Memory B cell (primary cell): ENCODE measurements around the gene NKAP.
"Not testable (repeated sequence)": the region's sequence is repeated elsewhere in the genome, so short reads cannot be mapped to it uniquely, and the experiment has no call there.

Experiments
- ATAC-seq: fragments of 150-1000 bp; cut with Tn5 transposase; 2 replicates; pipeline ENCODE4 v1.10.0; 2021; ENCODE audit warnings: low read depth, mild to moderate bottlenecking, moderate library complexity
- DNase-seq, 2 donors: peaks; one replicate each; pipeline ENCODE4 v3.0.0; 2022; ENCODE audit warnings: low spot score in 2 of 2
- H3K27ac Mint-ChIP-seq: one replicate; pipeline ENCODE4 v1.8.0; 2022; ENCODE audit warnings: mild to moderate bottlenecking, moderate library complexity, mixed read lengths
- H3K27me3 Mint-ChIP-seq: one replicate; pipeline ENCODE4 v1.8.0; 2022; ENCODE audit warnings: mixed read lengths
- H3K36me3 Mint-ChIP-seq: one replicate; pipeline ENCODE4 v1.8.0; 2022; ENCODE audit warnings: mild to moderate bottlenecking, mixed read lengths
- H3K4me1 Mint-ChIP-seq: one replicate; pipeline ENCODE4 v1.8.0; 2022; ENCODE audit warnings: mixed read lengths
- H3K4me3 Mint-ChIP-seq: one replicate; pipeline ENCODE4 v1.8.0; 2022; ENCODE audit warnings: mild to moderate bottlenecking, moderate library complexity, mixed read lengths
- H3K9me3 Mint-ChIP-seq: one replicate; pipeline ENCODE4 v1.8.0; 2022; ENCODE audit warnings: mixed read lengths

The NKAP gene

DNA sequence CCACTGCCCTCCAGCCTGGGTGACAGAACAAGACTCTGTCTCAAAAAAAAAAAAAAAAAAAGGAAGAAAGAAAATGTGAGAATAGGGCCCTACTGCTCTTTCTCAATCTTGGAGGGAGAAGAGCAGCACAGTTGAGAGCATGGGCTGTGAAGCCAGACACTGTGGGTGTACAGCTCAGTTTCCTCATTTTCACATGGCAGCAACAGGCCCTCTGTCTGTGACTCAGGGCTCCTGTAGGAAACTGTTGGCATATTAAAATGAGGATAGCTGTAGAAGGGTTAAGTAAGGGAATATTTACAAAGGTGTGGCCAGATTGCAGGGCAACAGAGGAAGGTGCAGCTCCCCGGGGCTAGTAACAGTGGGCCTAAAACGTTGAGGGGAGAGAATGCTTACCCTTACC, 44.4 kb downstream of the NKAP start:
- Mint-ChIP-seq H3K4me3 (no peak overlapping the region), H3K27ac (no peak overlapping the region), H3K27me3 (no peaks in the 10 kb centered on the region), H3K4me1 (no peaks in the 10 kb centered on the region), H3K36me3 (no peaks in the 10 kb centered on the region), H3K9me3 (no peaks in the 10 kb centered on the region)
- ATAC-seq (no peak), DNase-seq (no peak)

DNA sequence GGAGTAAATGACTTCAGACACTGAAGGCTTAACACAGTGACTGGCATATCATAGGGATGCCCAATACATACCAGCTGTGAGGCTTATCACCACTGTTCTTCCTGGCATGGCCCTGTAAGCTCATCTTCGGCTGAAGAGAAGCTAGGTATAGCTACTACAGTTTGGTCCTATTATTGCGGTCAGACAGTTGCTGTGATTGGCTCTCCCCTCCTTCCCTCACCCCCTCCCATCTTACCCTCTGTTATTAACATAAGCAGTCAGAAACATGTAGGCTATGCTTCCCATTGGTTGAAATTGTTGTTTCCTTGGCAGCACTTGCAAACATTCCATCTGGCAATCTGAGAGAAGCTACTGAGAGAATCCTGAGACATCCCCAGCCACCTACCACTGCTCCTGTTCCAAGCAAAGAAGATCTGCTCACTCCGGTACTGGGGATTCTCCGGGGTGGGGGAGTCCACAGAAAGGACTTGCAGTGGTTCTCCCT, 47.7 kb downstream of the NKAP start, which contains the start of gene AKAP14:
Gene AKAP14 (plus strand): TSS at position 51 of the 484 bp plus-strand sequence. CDS start 7,331 bp downstream, outside the sequence.
- Mint-ChIP-seq H3K36me3 (no peaks in the 10 kb centered on the region), H3K9me3 (no peaks in the 10 kb centered on the region), H3K4me3 (no peak within 1 kb of the TSS), H3K4me1 (no peaks in the 10 kb centered on the region), H3K27ac (no peak within 1 kb of the TSS), H3K27me3 (no peaks in the 10 kb centered on the region)
- DNase-seq (no peak), ATAC-seq (no peak)

DNA sequence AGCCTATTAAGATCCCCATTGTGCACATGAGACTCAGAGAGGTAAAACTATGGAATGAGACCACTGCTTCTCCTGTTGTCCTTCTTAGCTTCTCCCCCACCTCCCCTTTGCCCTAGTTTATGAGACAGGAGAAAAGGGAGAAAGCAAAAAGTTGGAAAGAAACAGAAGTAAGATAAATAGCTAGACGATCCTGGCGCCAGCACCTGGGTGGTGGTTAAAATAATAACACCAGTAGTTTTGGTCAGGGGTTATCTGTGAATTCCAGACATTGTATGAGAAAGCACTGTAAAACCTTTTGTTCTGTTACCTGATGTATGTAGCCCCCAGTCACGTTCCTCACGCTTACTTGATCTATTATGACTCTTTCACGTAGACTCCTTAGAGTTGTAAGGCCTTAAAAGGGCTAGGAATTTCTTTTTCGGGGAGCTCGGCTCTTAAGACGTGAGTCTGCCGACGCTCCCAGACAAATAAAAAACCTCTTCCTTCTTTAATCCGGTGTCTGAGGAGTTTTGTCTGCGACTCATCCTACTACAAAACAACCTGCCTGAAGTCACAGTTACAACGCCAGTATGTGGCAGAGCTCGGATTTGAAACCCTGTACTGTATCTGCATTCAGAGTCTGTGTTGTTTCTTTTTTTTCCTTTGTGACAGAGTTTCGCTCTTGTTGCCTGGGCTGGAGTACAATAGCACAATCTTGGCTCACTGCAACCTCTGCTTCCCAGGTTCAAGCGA, 51.4 kb downstream of the NKAP start:
- H3K36me3 Mint-ChIP-seq, H3K27me3 Mint-ChIP-seq, ATAC-seq, DNase-seq, H3K9me3 Mint-ChIP-seq, H3K4me3 Mint-ChIP-seq, H3K27ac Mint-ChIP-seq, H3K4me1 Mint-ChIP-seq: not testable (repeated sequence)

DNA sequence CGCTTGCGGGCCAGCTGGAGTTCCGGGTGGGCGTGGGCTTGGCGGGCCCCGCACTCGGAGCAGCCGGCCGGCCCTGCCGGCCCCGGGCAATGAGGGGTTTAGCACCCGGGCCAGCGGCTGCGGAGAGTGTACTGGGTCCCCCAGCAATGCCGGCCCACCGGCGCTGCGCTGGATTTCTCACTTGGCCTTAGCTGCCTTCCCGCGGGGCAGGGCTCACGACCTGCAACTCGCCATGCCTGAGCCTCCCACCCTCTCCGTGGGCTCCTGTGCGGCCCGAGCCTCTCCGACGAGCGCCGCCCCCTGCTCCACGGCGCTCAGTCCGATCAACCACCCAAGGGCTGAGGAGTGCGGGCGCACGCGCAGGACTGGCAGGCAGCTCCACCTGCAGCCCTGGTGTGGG, 52.9 kb downstream of the NKAP start:
- not testable (repeated sequence) for H3K9me3 Mint-ChIP-seq, H3K27ac Mint-ChIP-seq, H3K27me3 Mint-ChIP-seq, H3K4me1 Mint-ChIP-seq, H3K4me3 Mint-ChIP-seq, H3K36me3 Mint-ChIP-seq, ATAC-seq, DNase-seq

DNA sequence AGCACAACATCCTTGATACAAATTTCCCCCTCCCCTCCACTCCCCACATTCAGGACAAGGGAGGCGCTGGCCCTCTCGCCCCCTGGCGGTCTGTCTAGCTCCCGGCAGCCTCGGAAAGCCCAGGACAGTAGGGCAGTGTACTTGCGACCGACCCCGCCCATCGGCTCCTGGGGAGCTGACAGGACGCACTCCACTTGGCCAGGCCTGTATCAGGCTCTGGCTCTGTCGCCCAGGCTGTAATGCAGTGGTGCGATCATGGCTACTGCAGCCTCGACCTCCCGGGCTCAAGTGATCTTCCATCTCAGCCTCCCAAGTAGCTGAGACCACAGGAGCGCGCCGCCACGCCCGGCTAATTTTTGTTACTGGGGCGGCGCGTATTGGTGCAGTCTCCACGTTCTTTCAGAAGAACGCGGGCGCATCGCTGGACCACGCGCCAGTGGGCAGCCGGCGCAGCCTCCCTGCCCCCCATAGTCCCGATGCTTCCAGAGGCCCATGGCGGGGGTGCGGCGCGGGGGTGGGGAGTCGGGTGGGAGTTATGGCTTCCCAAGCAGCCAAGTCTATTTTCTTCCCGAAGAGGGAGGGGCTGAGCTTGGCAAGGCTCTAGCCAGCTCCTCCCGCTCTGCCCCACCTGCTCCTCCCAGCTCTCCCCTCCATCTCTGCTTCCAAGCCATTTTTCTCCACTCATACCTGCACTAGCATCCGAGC, 55.7 kb downstream of the NKAP start:
- Mint-ChIP-seq H3K4me1 (peaks cover 6% of the 10 kb centered on the region), H3K36me3 (no peaks in the 10 kb centered on the region), H3K9me3 (no peaks in the 10 kb centered on the region), H3K27me3 (no peaks in the 10 kb centered on the region), H3K4me3 (peak overlapping the region; percentile 56), H3K27ac (no peak overlapping the region)
- DNase-seq: peak; percentile 33 to 47
- peak; percentile 77 for ATAC-seq

DNA sequence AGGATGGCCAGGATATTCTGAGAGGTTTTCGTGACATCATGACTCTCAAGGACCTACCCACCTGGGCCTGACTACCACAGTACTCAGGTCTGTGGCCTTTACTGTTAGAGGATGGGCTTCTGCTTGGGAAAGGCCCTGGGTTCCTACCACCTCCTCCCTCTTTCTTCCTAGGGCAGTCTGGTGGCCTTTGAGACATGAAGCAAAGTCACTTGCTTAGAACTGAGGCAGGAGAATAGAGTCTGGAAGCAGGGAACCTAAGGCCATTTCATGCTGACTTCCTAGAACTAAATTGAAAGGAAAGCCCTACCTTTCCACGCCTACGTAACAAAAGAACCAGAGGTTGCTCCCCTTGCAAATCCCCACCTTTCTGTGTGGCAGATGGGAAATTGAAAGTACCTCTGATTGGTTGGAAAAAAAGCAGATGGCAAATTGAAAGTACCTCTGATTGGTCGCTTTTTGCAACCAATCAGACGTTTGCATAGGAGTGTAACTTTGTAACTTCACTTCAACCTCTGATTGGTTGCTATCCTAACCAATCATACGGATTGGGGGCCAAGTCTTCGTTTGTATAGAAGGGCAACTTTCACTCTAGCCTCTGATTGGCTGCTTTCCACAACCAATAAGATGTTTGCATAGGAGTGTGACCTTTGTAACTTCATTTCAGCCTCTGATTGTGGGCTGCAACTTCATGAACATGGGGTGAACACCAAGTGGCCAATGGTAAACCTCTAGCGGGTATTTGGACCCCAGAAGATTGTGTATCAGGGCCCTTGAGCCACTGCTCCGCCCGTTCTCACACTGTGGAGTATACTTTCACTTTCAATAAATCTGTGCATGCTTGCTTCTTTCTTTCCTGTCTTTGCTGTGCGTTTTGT, 57.8 kb downstream of the NKAP start:
- DNase-seq (no peak), ATAC-seq (peak; percentile 26)
- no peaks in the 10 kb centered on the region for H3K36me3 Mint-ChIP-seq
- peaks cover 6% of the 10 kb centered on the region for H3K4me1 Mint-ChIP-seq
- H3K9me3 Mint-ChIP-seq: no peaks in the 10 kb centered on the region
- no peaks in the 10 kb centered on the region for H3K27me3 Mint-ChIP-seq
- H3K4me3 Mint-ChIP-seq: peak overlapping the region; percentile 44
- no peak overlapping the region for H3K27ac Mint-ChIP-seq

DNA sequence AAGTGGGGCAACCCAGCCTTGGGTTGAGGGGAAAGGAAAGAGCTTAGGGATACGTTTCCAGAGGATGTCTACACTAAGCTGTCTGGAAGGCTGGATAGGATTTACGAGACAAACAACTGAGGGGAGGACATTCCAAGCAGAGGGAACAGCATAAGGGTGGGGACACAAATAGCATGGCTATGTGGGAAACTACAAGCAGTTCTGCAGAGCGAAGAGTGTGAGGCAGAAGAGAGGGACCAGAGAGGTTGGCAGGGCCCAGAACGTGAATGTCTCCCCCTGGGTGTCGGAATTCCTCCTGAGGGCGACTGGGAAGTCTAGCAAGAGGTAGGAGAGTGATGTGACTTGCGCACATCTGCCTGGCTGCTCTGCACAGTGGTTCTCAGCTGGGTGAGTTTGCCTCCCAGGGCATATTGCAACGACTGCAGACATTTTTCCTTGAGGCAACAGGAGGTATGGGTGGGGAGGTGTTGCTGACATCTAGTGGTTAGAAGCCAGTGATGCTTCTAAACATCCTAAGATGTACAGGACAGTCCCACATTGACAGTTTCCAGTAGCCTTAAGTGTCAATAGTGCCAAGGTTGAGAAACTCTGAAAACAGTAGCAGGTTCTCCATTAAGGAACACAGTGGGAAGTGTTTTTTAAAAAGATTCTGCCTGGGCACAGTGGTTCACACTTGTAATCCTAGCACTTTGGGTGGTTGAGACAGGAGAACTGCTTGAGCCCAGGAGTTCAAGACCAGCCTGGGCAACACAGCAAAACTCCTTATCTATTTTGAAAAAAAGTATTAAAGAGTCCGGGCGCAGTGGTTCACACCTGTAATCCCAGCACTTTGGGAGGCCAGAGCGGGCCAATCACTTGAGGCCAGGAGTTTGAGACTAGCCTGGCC, 62.8 kb downstream of the NKAP start:
- H3K27me3 Mint-ChIP-seq: no peaks in the 10 kb centered on the region
- H3K9me3 Mint-ChIP-seq: no peaks in the 10 kb centered on the region
- DNase-seq (no peak), ATAC-seq (peak; percentile 80)
- no peak overlapping the region for H3K4me3 Mint-ChIP-seq
- H3K4me1 Mint-ChIP-seq: peaks cover 11% of the 10 kb centered on the region
- no peaks in the 10 kb centered on the region for H3K36me3 Mint-ChIP-seq
- peak overlapping the region; percentile 79 for H3K27ac Mint-ChIP-seq

DNA sequence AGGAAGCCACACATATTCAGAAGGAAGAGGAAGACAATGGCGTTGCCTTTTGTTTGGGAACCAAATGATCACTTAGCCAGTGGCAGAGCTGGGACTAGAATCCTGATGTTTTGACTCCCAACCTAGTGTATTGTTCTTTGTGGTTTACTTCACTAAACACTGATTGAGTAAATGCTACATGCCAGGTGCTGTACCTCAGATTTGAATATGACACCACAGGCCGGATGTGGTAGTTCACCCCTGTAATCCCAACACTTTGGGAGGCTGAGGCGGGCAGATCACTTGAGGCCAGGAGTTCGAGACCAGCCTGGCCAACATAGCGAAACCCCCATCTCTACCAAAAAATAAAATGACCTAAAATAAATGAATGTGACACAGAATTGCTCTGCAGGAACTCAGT, 63.5 kb downstream of the NKAP start:
- Mint-ChIP-seq H3K27ac (peak overlapping the region; percentile 79), H3K36me3 (no peaks in the 10 kb centered on the region), H3K4me1 (peaks cover 11% of the 10 kb centered on the region), H3K9me3 (no peaks in the 10 kb centered on the region), H3K27me3 (no peaks in the 10 kb centered on the region), H3K4me3 (no peak overlapping the region)
- ATAC-seq: peak; percentile 84
- DNase-seq: peak in 1 of 2 donors; percentile 14

DNA sequence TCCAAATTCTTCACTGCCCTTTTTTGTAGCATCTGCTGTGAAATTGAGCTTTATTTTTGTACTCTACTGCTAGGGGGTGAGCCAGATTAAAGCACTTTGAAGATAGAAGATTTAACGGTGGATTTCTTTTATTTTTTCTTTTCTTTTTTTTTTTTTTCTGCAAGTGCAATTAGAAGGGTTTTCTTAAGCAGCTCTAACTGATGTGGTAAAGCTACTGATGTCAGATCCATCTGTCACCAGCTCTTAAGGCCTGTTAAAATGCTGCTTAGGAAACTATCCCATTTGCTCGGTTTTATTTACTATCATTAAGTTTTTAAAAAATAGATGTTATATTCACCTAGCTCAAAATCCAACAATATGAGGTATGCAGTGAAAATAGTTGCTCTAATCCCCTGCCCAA, 64.8 kb downstream of the NKAP start:
- Mint-ChIP-seq H3K4me3 (no peak overlapping the region), H3K4me1 (peaks cover 11% of the 10 kb centered on the region), H3K27ac (no peak overlapping the region), H3K9me3 (no peaks in the 10 kb centered on the region), H3K36me3 (no peaks in the 10 kb centered on the region), H3K27me3 (no peaks in the 10 kb centered on the region)
- ATAC-seq (no peak), DNase-seq (no peak)

DNA sequence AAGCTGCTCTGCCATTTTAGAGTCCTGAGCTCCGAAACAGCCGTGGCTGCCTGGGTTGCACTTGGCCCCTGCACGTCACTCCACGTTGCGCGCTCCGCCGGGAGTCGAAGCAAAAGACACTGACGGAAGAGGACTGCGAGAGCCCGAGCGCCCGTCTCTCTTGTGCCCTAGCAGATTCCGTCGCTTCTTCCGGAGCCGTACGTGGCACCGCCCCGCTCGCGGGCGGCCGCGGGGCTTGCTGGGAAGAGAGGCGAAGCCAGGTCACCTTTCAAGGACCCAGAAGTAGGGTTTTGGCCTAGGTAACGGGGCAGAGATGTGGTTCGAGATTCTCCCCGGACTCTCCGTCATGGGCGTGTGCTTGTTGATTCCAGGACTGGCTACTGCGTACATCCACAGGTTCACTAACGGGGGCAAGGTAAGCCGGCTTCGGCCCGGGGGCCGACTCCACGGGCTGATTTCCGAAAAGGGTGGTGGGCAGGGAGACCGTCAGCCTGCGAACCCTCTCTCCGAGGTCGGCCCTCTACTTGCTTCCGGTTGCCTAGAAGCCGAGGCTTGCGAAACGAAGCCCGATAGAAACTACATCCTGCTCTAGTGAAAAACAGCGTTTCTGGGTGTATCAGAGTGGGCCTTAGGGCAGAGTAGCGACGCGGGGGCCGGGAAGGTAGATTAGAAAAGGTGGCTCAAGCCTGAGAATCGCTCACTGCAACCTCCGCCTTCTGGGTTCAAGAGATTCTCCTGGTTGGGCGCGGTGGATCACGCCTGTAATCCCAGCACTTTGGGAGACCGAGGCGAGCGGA, 71.8 kb downstream of the NKAP start, which contains the start of the genes NDUFA1 and RNF113A:
Gene NDUFA1 (plus strand): TSS at position 234 of the 797 bp plus-strand sequence. CDS start 80 bp downstream, at position 314.
Gene RNF113A (minus strand): TSS at position 135 of the 797 bp plus-strand sequence. CDS start 120 bp downstream, at position 15.
- H3K27ac Mint-ChIP-seq: peak within 1 kb of the TSS; percentile 95
- no peaks in the 10 kb centered on the region for H3K27me3 Mint-ChIP-seq
- peak; percentile 89 for ATAC-seq
- peaks cover 7% of the 10 kb centered on the region for H3K4me1 Mint-ChIP-seq
- H3K36me3 Mint-ChIP-seq: no peaks in the 10 kb centered on the region
- H3K4me3 Mint-ChIP-seq: peak within 1 kb of the TSS; percentile 96
- no peaks in the 10 kb centered on the region for H3K9me3 Mint-ChIP-seq
- DNase-seq: peak; percentile 66 to 75

DNA sequence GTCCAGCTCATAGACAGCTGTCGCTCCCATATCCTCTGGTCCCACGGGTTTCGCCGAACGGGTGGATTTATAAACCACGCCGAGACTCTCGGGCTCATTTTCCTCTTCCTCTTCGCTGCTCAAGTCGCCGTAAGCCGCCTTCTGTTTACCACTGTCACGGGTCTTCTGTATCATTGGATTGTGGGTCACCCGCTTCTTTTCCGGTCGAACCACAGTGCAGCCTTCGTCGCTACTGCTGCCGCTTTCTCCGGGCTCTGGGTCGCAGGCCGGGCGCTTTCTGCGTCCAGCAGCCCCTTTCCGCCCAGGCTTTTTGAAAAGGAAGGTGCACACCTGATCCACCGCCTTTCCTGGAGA, 72.3 kb downstream of the NKAP start:
- DNase-seq (peak in 1 of 2 donors; percentile 22), ATAC-seq (peak; percentile 50)
- Mint-ChIP-seq H3K36me3 (no peaks in the 10 kb centered on the region), H3K9me3 (no peaks in the 10 kb centered on the region), H3K27ac (peak overlapping the region; percentile 95), H3K4me1 (peaks cover 7% of the 10 kb centered on the region), H3K4me3 (peak overlapping the region; percentile 96), H3K27me3 (no peaks in the 10 kb centered on the region)
